Neural cell (in vitro differentiated cells): Measurements from ENCODE around the gene BICC1.

ENCODE experiments used
- CTCF ChIP-seq: fragments of 450-650 bp; IDR thresholded peaks from 2 replicates; pipeline ENCODE4 v1.5.1; 2014; ENCODE audit warnings: antibody characterized with exemption, mild to moderate bottlenecking, moderate library complexity; ENCODE audit not compliant: poor library complexity, severe bottlenecking
- EP300 ChIP-seq: fragments of 450-650 bp; conservative IDR thresholded peaks from 2 replicates; pipeline ENCODE4 v1.6.1; 2014; ENCODE audit warnings: antibody characterized with exemption, mild to moderate bottlenecking, moderate library complexity; ENCODE audit not compliant: poor library complexity, severe bottlenecking
- EZH2 ChIP-seq: fragments of 200-600, 300-800 bp; shearing (Covaris generic), sonication (generic); IDR thresholded peaks from 2 replicates; pipeline ENCODE4 v1.6.1; 2014; ENCODE audit warnings: antibody characterized with exemption, low read length, borderline replicate concordance, mild to moderate bottlenecking; ENCODE audit not compliant: insufficient read depth, poor library complexity, severe bottlenecking
- MXI1 ChIP-seq: fragments of 450-650 bp; conservative IDR thresholded peaks from 2 replicates; pipeline ENCODE4 v1.6.1; 2014; ENCODE audit warnings: antibody characterized with exemption, mild to moderate bottlenecking; ENCODE audit not compliant: poor library complexity, severe bottlenecking
- POLR2AphosphoS5 ChIP-seq: IDR thresholded peaks from 2 replicates; pipeline ENCODE4 v1.6.1; 2012

- TF ChIP-seq EP300 (no peak), CTCF (no peak), POLR2AphosphoS5 (no peak), MXI1 (no peak), EZH2 (no peak)
These were observed 235.0 kb downstream of the BICC1 start for GRCh38 chr10:58747687-58748086.
